ENCODE results near the gene FUT7.
"Not testable (repeated sequence)": the region's sequence is repeated elsewhere in the genome, so short reads cannot be mapped to it uniquely, and the experiment has no call there.

Gene FUT7

GRCh38 chr9:137066096-137066861 is 34.4 kb upstream of the FUT7 start:
- no peak for DNase-seq

DNA sequence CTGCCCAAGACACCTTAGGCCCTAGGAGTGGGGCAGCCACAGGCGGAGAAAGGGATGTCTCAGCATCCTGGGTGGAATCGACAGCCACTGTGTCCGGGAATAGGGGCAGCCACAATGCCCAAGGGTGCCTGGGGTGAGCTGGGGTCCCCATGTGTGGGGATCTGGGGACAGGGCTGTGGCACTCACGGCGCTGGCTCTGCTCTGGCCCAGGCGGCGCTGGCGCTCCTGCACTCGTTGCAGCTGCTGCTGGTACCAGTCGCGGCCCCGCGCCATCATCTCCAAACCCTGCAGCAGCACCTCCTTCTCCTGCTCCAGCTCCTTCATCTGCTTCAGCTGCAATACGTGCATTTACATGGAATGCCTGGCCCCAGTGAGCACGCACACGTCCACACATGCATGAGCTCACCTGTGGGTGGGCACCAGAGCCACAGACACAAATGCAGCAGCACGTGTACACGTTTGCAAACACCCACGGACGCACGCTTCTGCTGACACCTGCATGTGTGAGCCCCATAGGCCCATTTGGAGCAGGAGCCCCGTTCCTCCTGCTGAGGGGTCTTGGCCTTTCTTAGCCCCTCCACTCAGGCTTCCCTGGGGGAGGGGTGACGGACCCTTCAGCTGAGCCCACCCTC is 33.6 kb upstream of the FUT7 start:
- DNase-seq: no peak

DNA sequence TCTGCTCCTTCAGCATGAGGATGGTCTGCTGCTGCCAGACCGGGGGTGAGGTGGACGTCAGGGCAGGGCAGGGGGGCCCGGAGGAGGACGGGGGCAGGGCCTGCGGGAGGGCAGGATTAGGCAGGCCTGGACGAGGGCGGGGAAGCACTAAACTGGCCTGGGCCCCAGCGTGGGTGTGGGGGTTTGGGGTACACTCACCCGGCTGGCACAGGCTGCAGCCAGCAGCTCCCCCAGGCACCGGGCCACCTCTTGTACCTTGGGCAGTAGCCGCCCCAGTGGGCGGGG is 32.9 kb upstream of the FUT7 start:
- DNase-seq: no peak

DNA sequence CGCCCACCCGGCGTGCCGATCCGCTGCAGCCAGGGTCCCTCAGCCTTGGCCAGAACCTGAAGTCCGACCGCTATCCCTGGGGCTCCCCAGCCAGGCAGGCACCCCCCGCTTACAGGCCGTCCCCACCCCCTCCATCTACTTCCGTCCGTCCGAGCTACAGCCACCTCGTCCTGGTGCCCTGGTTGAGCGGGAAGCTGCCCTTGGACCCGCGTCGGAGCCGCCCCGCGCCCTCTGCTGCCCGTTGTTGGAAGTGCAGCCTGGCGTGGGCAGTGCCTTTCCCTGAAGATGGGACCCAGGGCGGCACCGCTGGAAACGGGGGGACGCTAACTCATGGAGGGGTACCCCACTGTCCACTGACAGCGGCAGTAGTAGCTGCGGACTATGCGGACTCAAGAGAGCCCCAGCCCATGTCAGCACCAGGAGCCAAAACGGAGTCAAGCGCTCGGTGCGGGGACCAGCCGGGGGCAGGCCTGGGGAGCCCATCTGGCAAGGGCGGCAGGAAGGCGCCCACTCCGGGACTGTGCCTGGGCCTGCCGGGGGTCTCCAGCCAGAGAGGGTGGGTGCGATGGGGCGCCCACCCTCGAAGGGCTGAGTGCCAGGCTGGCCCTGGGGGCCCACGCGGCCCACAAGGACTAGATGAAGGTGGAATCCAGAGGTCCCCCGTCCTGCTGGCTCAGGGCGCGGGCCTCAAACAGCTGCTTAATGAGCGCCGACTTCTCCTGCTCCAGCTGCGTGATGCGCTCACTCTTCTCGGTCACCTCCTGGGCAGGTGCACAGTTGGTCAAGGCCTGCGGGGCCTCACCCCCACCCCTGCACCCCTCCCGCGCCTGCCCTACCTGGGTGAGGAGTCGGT is 32.4 kb upstream of the FUT7 start:
- DNase-seq: no peak

GRCh38 chr9:137063311-137064026 is 31.6 kb upstream of the FUT7 start:
- no peak for DNase-seq

DNA sequence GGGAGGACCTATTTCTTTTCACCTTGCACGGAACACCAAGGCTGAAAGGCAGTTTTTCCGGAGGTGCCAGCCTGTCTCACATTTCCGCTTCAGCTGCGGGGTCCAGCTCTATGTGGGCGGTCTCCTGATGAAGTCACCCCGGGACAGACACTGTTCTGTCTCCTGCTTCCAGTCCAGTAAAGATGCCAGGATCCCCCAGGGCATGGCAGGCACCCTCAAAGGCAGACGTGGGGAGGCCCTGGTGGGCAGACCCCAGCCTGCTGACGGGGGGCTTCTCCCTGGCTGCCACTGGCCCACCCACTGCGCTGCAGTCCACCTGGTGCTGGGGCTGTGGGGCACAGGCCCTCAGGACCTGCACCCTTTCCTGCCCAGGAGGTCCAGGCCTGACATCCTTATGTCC is 30.9 kb upstream of the FUT7 start:
- DNase-seq: not testable (repeated sequence)

DNA sequence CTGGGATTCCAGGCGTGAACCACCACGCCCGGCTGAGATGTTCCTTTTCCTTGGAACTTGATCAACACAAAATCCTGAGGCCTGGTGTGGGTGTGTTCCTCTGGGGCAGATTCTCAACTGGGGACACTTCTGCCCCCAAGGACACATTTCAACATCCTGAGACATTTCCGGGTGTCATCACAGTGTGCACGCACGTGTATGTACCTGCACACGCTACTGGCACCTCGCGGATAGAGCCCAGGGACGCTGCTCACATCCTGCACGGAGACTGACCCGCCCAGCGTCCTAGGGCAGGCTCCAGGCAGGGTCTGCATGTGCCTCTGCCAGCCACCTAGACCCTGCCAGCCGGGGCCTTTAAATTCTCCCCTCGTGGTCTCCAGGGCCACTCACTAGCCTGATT is 30.5 kb upstream of the FUT7 start:
- DNase-seq: no peak

DNA sequence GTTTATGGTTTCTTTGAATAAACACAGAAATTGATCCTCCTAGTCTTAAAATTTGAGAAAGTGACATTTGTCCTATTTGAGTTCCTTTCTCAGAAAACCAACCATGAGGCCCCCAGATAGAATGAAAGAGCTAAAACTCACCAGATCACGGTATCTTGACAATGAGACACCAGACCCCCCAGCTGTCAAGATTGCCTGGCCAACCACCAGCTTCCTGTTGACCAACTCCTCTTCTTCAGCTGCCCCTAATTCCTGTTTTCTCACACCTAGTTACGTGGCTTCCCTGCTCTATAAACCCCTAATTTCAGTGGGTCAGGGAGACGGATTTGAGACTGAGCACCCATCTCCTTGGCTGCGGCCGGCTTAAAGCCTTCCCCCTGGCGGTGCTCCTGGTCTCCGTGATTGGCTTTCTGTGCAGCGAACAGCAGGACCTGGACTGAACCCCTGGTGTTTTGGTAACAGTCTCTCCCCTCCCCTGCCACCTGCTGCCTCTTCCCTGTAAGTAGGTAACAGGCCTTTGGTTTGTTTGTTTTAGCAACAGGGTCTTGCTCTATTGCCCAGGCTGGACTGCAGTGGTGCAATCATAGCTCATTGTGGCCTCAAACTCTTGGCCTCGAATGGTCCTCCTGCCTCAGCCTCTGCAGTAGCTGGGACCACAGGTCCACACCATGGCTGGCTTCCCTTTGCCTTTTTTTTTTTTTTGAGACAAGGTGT is 26.8 kb upstream of the FUT7 start:
- no peak for DNase-seq

DNA sequence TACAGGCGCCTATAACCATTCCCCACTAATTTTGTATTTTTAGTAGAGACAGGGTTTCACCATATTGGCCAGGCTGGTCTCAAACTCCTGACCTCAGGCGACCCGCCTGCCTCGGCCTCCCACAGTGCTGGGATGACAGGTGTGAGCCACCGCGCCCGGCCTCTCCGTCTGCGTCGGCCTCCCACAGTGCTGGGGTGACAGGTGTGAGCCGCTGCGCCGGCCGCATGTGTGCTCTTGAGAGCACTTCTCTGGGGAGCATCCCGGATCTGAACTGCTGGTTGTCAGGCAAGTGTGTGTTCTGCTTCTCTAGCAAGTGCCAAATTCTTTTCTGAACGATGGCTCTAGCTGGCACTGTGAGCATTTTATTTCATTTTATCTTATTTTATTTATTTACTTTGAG is 25.7 kb upstream of the FUT7 start:
- no peak for DNase-seq

GRCh38 chr9:137056739-137057415 is 25.0 kb upstream of the FUT7 start:
- DNase-seq: no peak

GRCh38 chr9:137055385-137056364 is 23.8 kb upstream of the FUT7 start:
- DNase-seq: no peak

- DNase-seq: no peak
These were observed 23.1 kb upstream of the FUT7 start for GRCh38 chr9:137054932-137055384.

GRCh38 chr9:137053944-137054931 is 22.4 kb upstream of the FUT7 start, which contains the start of gene ENTPD2:
ENTPD2 (minus strand) TSS chr9:137054061; CDS start chr9:137053997, 64 bp downstream.
- no peak for DNase-seq

DNA sequence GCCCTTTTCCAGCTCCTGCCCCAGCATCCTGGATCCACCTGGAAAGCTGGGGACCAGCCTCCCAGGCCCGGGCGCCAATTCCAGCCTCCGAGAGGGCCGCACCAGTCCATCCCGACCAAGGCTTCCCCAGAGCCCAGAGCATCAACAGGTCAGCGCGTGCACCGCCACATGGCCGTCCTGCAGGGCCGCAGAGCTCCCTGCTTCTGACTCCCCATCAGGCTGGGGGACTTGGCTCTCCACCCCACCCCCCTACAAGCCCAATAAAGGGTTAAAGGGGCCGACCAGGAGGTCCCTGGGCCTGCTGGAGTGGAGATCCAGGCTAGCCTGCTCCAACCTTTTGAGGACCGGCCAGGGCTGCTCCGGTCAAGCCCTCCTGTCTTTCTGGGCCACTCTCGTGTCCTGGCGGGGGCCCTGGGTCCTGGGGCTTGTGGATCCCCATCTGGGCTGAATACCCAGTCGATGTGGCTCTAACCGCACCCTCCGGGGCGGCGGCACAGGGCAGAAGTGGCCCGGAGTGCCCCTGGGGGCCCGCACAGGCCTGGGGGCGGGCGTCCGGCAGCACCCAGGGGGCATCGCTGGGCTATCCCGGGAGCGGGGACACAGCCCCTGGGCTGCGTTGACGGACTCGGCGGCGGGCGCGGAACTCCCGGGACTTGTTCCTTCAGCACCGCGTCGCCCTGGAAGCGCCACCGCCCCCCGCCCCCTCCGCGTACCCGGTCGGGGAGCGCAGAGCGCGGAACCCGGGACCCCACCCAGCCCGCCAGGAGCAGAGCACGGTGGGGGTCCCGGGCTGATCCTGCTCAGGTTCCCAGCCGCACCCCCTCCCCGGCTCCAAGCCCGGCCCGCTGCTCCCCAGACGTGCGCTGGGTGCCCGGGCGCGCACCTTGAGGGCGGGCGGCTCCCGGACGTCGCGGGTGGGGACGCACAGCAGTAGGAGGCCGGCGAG is 21.4 kb upstream of the FUT7 start:
- no peak for DNase-seq

- no peak for DNase-seq
These were observed 20.4 kb upstream of the FUT7 start for GRCh38 chr9:137052293-137052692.

- DNase-seq: no peak
These were observed 19.3 kb upstream of the FUT7 start for GRCh38 chr9:137051145-137051724.

- no peak for DNase-seq
These were observed 18.7 kb upstream of the FUT7 start for GRCh38 chr9:137050570-137050969.

All from NCI-H187 treated with DMSO at 0.1 percent for 48 hours (cell line).